K562 (cell line): ENCODE measurements around the gene COA3. TPM values are rescaled to one million over a fixed set of nuclear protein-coding genes. Genes with fewer than 3 reads are reported as not detected.

Source experiments
- ATAC-seq: fragments of 200-7000 bp; cut with Tn5 transposase; 3 replicates; pipeline ENCODE4 v1.9.1; 2020; ENCODE audit warnings: moderate library complexity
- BruUV-seq: library from RNA; stranded (reverse); fragments of 400-500 nt; replicated peaks from 2 replicates; lab custom pipeline; 2021; lab: Mats Ljungman, UMichigan
- CTCF ChIA-PET: fragments of 300-600 bp; formaldehyde crosslinking; extraction: SDS; loops from one replicate; lab custom pipeline; 2021; ENCODE audit warnings: low intra/inter-chr PET ratio; lab: Yijun Ruan, JAX
- POLR2A ChIA-PET: fragments of 300-600, 350-650 bp; sonication (Branson Sonifier 250); formaldehyde crosslinking; extraction: SDS; loops from one replicate; lab custom pipeline; 2021; ENCODE audit warnings: antibody characterized with exemption, inconsistent platforms; lab: Yijun Ruan, JAX
- DNase-seq, 4 experiments: peaks; one replicate each; pipeline versions ENCODE4 v3.0.0 to v3.0.0-alpha.2; 2011 to 2018; ENCODE audit warnings: low spot score in 3 of 4, mixed read lengths in 3 of 4; ENCODE audit errors: extremely low read depth in 1 of 4
- FAIRE-seq: peaks from 2 replicates; lab custom pipeline; 2011; peaks lifted over from hg19 to GRCh38; lab: Jason Lieb, UNC
- H2AFZ ChIP-seq: 2 replicates; pipeline ENCODE4 v1.6.0; 2011; ENCODE audit warnings: low read depth, low read length, control low read depth, inconsistent platforms
- H3K27ac ChIP-seq: fragments of 200-600 bp; 3 replicates; pipeline ENCODE4 v1.8.0; 2011; ENCODE audit warnings: low read depth, mild to moderate bottlenecking, control low read depth, inconsistent platforms, low read length, moderate library complexity, mixed read lengths; ENCODE audit errors: extremely low read depth
- H3K27me3 ChIP-seq, 2 experiments: fragments of 300-600 bp in 1 of 2; 2 replicates in 1 of 2; 3 replicates in 1 of 2; pipeline versions ENCODE4 v1.6.0 to v1.8.0; 2011; ENCODE audit warnings: inconsistent platforms in 2 of 2, low read length in 2 of 2, mild to moderate bottlenecking in 1 of 2, mixed read lengths in 1 of 2, moderate library complexity in 1 of 2; ENCODE audit not compliant: control insufficient read depth in 2 of 2, insufficient read depth in 2 of 2
- H3K36me3 ChIP-seq: fragments of 300-600 bp; 3 replicates; pipeline ENCODE4 v1.8.0; 2011; ENCODE audit warnings: mild to moderate bottlenecking, low read length, inconsistent platforms; ENCODE audit not compliant: control insufficient read depth, insufficient read depth
- H3K4me1 ChIP-seq, 2 experiments: fragments of 200-600 bp in 1 of 2; replicated peaks in 1 of 2; 2 replicates in 1 of 2; 3 replicates in 1 of 2; pipeline versions ENCODE4 v1.5.1 to v1.8.0; 2011; ENCODE audit warnings: inconsistent platforms in 2 of 2, low read length in 2 of 2, mild to moderate bottlenecking in 1 of 2, mixed read lengths in 1 of 2, moderate library complexity in 1 of 2; ENCODE audit not compliant: control insufficient read depth in 2 of 2, insufficient read depth in 2 of 2
- H3K4me2 ChIP-seq: 2 replicates; pipeline ENCODE4 v1.6.1; 2011; ENCODE audit warnings: low read length, control low read depth, inconsistent platforms, mixed read lengths; ENCODE audit not compliant: insufficient read depth
- H3K4me3 ChIP-seq: fragments of 200-600 bp; sonication (generic), shearing (Covaris generic); 2 replicates; pipeline ENCODE4 v1.5.1; 2016; ENCODE audit warnings: control low read depth, inconsistent platforms
- H3K79me2 ChIP-seq: fragments of 200-600 bp; 3 replicates; pipeline ENCODE4 v1.8.0; 2011; ENCODE audit warnings: low read length, inconsistent platforms; ENCODE audit not compliant: control insufficient read depth, insufficient read depth
- H3K9ac ChIP-seq, 2 experiments: 2 replicates each; pipeline versions ENCODE4 v1.6.0 to v1.6.1; 2011; ENCODE audit warnings: low read depth in 2 of 2, low read length in 2 of 2, control low read depth in 1 of 2, inconsistent platforms in 1 of 2, mild to moderate bottlenecking in 1 of 2, mixed read lengths in 1 of 2; ENCODE audit not compliant: insufficient read depth in 1 of 2
- H3K9me1 ChIP-seq: one replicate; pipeline ENCODE4 v1.6.0; 2011; ENCODE audit warnings: inconsistent platforms, mild to moderate bottlenecking, low read length, moderate library complexity; ENCODE audit not compliant: control insufficient read depth, insufficient read depth
- H3K9me3 ChIP-seq: replicated peaks from 2 replicates; pipeline ENCODE4 v1.5.1; 2011; ENCODE audit warnings: low read depth, low read length, inconsistent platforms; ENCODE audit not compliant: control insufficient read depth, insufficient read depth
- H4K20me1 ChIP-seq: replicated peaks from 2 replicates; pipeline ENCODE4 v1.6.1; 2011; ENCODE audit warnings: low read length, inconsistent platforms, mixed read lengths; ENCODE audit not compliant: control insufficient read depth, insufficient read depth
- C11orf30 ChIP-seq: fragments of 450-650 bp; IDR thresholded peaks from 2 replicates; pipeline ENCODE4 v1.6.1; 2016; ENCODE audit warnings: low read depth, mild to moderate bottlenecking
- CHD2 ChIP-seq: IDR thresholded peaks from 2 replicates; pipeline ENCODE4 v1.6.1; 2011; ENCODE audit warnings: low read depth, low read length
- GATAD2A ChIP-seq: fragments of 450-650 bp; IDR thresholded peaks from 2 replicates; pipeline ENCODE4 v1.6.1; 2017
- POLR2B ChIP-seq: fragments of 450-650 bp; IDR thresholded peaks from 2 replicates; pipeline ENCODE4 v1.6.1; 2018; ENCODE audit warnings: low read depth; ENCODE audit not compliant: partially characterized antibody
- POLR3G ChIP-seq: IDR thresholded peaks from 2 replicates; pipeline ENCODE4 v1.6.1; 2011; ENCODE audit not compliant: insufficient read length, insufficient replicate concordance; ENCODE audit errors: extremely low read depth
- RBM25 ChIP-seq: fragments of 200-400 bp; formaldehyde crosslinking; IDR thresholded peaks from 2 replicates; pipeline ENCODE4 v1.6.1; 2018; ENCODE audit warnings: low read length, low read depth, moderate library complexity; ENCODE audit not compliant: severe bottlenecking
- RFX1 ChIP-seq: fragments of 450-650 bp; IDR thresholded peaks from 2 replicates; pipeline ENCODE4 v1.6.1; 2016; ENCODE audit warnings: mild to moderate bottlenecking, moderate library complexity
- TEAD2 ChIP-seq: fragments of 450-650 bp; IDR thresholded peaks from 2 replicates; pipeline ENCODE4 v1.6.1; 2016; ENCODE audit warnings: missing genetic modification characterization, control low read depth, missing compliant biosample characterization
- TFAM ChIP-seq: fragments of 250-450 bp; sonication (Bioruptor Pico); conservative IDR thresholded peaks from 2 replicates; pipeline ENCODE4 v1.5.0; 2021; ENCODE audit warnings: mild to moderate bottlenecking, moderate library complexity
- ZNF445 ChIP-seq: fragments of 250-450 bp; sonication (Bioruptor Pico); IDR thresholded peaks from 2 replicates; pipeline ENCODE4 v1.4.0; 2020; ENCODE audit warnings: low read depth, mild to moderate bottlenecking, moderate library complexity
- WGBS: fragments of 100-300 bp; shearing (Covaris generic); methylation state at CpG from one replicate; pipeline ENCODE4 v1.1.6; 2016; ENCODE audit warnings: low coverage, mixed read lengths; ENCODE audit not compliant: insufficient coverage; ENCODE audit errors: missing lambda C conversion rate; 5-methylcytosine and 5-hydroxymethylcytosine counted together
- in situ Hi-C: fragments of 300-500 bp; cut with MboI; formaldehyde crosslinking; loops from 4 replicates; pipeline ENCODE4 v1.15.0; 2018; ENCODE audit warnings: inconsistent platforms, mixed read lengths
- intact Hi-C: fragments of 100-400 bp; cut with micrococcal nuclease; formaldehyde crosslinking; loops from 2 replicates; pipeline ENCODE4 v1.14.2; 2022
- polyA plus RNA-seq, 8 experiments: library from polyadenylated mRNA; depleted of rRNA in 4 of 8; stranded (reverse) in 5 of 8; unstranded in 3 of 8; fragments of >200 nt; fragmentation: Nextera tagmentation in 2 of 8; fragmentation: Illumina TruSeq in 1 of 8; extraction: Ambion mirVana in 2 of 8; extraction: Trizol in 1 of 8; gene quantifications; 2 replicates each; pipeline versions ENCODE4 v1.2.1 to v1.2.3, GENCODE V29; 2011 to 2014; ENCODE audit warnings: inconsistent platforms in 1 of 8, missing spikeins in 1 of 8
- total RNA-seq, 7 experiments: library from RNA; depleted of rRNA in 6 of 7; stranded (reverse); fragments of >200 nt in 6 of 7; fragmentation: Illumina TruSeq in 2 of 7; extraction: Trizol in 2 of 7; gene quantifications; 2 replicates each; pipeline versions ENCODE4 v1.2.1 to v1.2.3, GENCODE V29; 2011 to 2021; ENCODE audit warnings: low replicate concordance in 1 of 7

COA3 gene
- total and polyA plus RNA-seq, 9 of the 15 experiments (the other 6 are each of a cell fraction or from before 2014, with no cell fraction given), result 49.6 to 153 (median 61.4) TPM

- Histone ChIP-seq H3K4me2 (no peak overlapping the region), H3K79me2 (peaks cover 18% of the 10 kb centered on the region), H2AFZ (no peak overlapping the region), H3K27ac (no peak overlapping the region), H3K4me3 (no peak overlapping the region), H4K20me1 (no peaks in the 10 kb centered on the region), H3K27me3 (no peaks in the 10 kb centered on the region), H3K36me3 (peaks cover 4% of the 10 kb centered on the region; the same call in 2 of the 3 replicates), H3K9ac (no peak overlapping the region), H3K9me3 (no peaks in the 10 kb centered on the region), H3K9me1 (no peaks in the 10 kb centered on the region), H3K4me1 (peaks cover 6 to 21% of the 10 kb centered on the region in 2 experiments; a peak in 3 of 5 replicates)
- in situ Hi-C loops, result no loop called here
- DNase-seq (no peak), ATAC-seq (no peak), FAIRE-seq (no peak)
- CTCF ChIA-PET, result no interaction called here
- intact Hi-C loops, result no loop called here
- no TSS peak for BruUV-seq
- TF ChIP-seq ZNF445 (CRISPR knock-in tag), result no peak
- TF ChIP-seq RBM25, result peak; percentile 66
- 59% methylated on average over 1 of the region's 1 CpG for WGBS
- POLR2A ChIA-PET, result interaction anchor here (0.6 kb wide), 1 partner anchor 137 kb away, joined by 3 read pairs; the partner anchor contains the start of gene AARSD1
These were observed 29.0 kb upstream of the COA3 start for GRCh38 chr17:42827472-42827871.

- no peak overlapping the region for H3K27ac ChIP-seq
- no peak overlapping the region for H3K4me2 ChIP-seq
- no peak overlapping the region for H3K4me3 ChIP-seq
- in situ Hi-C loops (loop anchor here (5.0 kb wide), 1 partner anchor 99 kb away; no protein-coding TSS in a partner anchor), intact Hi-C loops (no loop called here)
- BruUV-seq, result no TSS peak
- ChIA-PET POLR2A (interaction anchor here (0.8 to 1.0 kb wide), 3 partner anchors 9 to 71 kb away, joined by 3 to 4 read pairs (median 3); no protein-coding TSS in a partner anchor), CTCF (no interaction called here)
- H2AFZ ChIP-seq, result no peak overlapping the region
- FAIRE-seq (no peak), ATAC-seq (no peak), DNase-seq (no peak)
- no peak for TF ChIP-seq POLR2B
- TF ChIP-seq TEAD2 (tag), result no peak
- TF ChIP-seq C11orf30, result no peak
- TF ChIP-seq GATAD2A, result no peak
- no peak for TF ChIP-seq TFAM (CRISPR knock-in tag)
- no peak for TF ChIP-seq CHD2
- TF ChIP-seq POLR3G, result no peak
- no peak for TF ChIP-seq RFX1
- H3K9me3 ChIP-seq, result no peaks in the 10 kb centered on the region
- no peak overlapping the region for H3K9ac ChIP-seq
- peaks cover 0 to 18% of the 10 kb centered on the region in 2 experiments; a peak in 2 of 5 replicates for H3K4me1 ChIP-seq
- H3K27me3 ChIP-seq, result no peaks in the 10 kb centered on the region
- 82% methylated on average over 7 of the region's 7 CpGs for WGBS
- H3K36me3 ChIP-seq, result peaks cover 63% of the 10 kb centered on the region
- peaks cover 25% of the 10 kb centered on the region for H3K79me2 ChIP-seq
- H4K20me1 ChIP-seq, result no peaks in the 10 kb centered on the region
- H3K9me1 ChIP-seq, result no peaks in the 10 kb centered on the region
These were observed 22.7 kb upstream of the COA3 start for GRCh38 chr17:42821176-42821575.
